GM18505 (cell line): ENCODE results near the gene MXI1.

ENCODE experiments used
- ATAC-seq: cut with Tn5 transposase; IDR thresholded peaks from one replicate; pipeline ENCODE4 v1.9.1; 2021; ENCODE audit not compliant: unreplicated experiment
- POLR2A ChIP-seq: IDR thresholded peaks from 4 replicates; pipeline ENCODE4 v1.6.1; 2011; ENCODE audit warnings: borderline replicate concordance; ENCODE audit not compliant: insufficient read depth, insufficient read length; ENCODE audit errors: extremely low read depth

Gene MXI1

GRCh38 chr10:110306452-110306768 is 99.0 kb downstream of the MXI1 start:
- no peak for ATAC-seq
- no peak for TF ChIP-seq POLR2A

GRCh38 chr10:110307805-110308204 is 100.4 kb downstream of the MXI1 start:
- TF ChIP-seq POLR2A, result no peak
- ATAC-seq, result no peak

GRCh38 chr10:110310741-110311140 is 103.3 kb downstream of the MXI1 start:
- TF ChIP-seq POLR2A, result no peak

GRCh38 chr10:110311357-110311949 is 104.0 kb downstream of the MXI1 start:
- no peak for ATAC-seq
- no peak for TF ChIP-seq POLR2A

More at GRCh38 chr10:110310741-110311140, 103.3 kb downstream of the MXI1 start:
- no peak for ATAC-seq

GRCh38 chr10:110312206-110312605 is 104.8 kb downstream of the MXI1 start:
- ATAC-seq, result no peak
- TF ChIP-seq POLR2A, result no peak

- ATAC-seq, result no peak
- no peak for TF ChIP-seq POLR2A
Observed at GRCh38 chr10:110313674-110314073, 106.3 kb downstream of the MXI1 start.

GRCh38 chr10:110317866-110318850 is 110.8 kb downstream of the MXI1 start:
- no peak for ATAC-seq
- TF ChIP-seq POLR2A, result no peak

GRCh38 chr10:110321869-110322620 is 114.6 kb downstream of the MXI1 start:
- TF ChIP-seq POLR2A, result no peak
- ATAC-seq, result no peak

- no peak for TF ChIP-seq POLR2A
- no peak for ATAC-seq
Observed at GRCh38 chr10:110323503-110323902, 116.1 kb downstream of the MXI1 start.

- no peak for TF ChIP-seq POLR2A
- no peak for ATAC-seq
Observed at GRCh38 chr10:110324201-110324804, 116.9 kb downstream of the MXI1 start.

- peak; percentile 51 for ATAC-seq
- no peak for TF ChIP-seq POLR2A
Observed at GRCh38 chr10:110324805-110325280, 117.4 kb downstream of the MXI1 start.

GRCh38 chr10:110326351-110327032 is 119.1 kb downstream of the MXI1 start:
- no peak for ATAC-seq
- no peak for TF ChIP-seq POLR2A
